GM12878 (cell line): Measurements from ENCODE around the gene SNX32. TPM values are rescaled to one million over a fixed set of nuclear protein-coding genes. Genes with fewer than 3 reads are reported as not detected.

Experiments used
- BCL11A ChIP-seq: IDR thresholded peaks from 2 replicates; pipeline ENCODE4 v1.6.1; 2011; ENCODE audit warnings: low read depth, low read length
- BRCA1 ChIP-seq: IDR thresholded peaks from 2 replicates; pipeline ENCODE4 v1.6.1; 2011; ENCODE audit warnings: low read depth, low read length, improper control_type of control experiment
- CBX5 ChIP-seq: sonication (generic); IDR thresholded peaks from 2 replicates; pipeline ENCODE4 v1.6.1; 2016; ENCODE audit warnings: low read depth, moderate library complexity, mild to moderate bottlenecking, inconsistent platforms
- CEBPZ ChIP-seq: fragments of 150-350 bp; IDR thresholded peaks from 2 replicates; pipeline ENCODE4 v1.6.1; 2016; ENCODE audit warnings: low read depth, low read length
- E2F4 ChIP-seq: IDR thresholded peaks from 2 replicates; pipeline ENCODE4 v1.6.1; 2012; ENCODE audit warnings: low read depth, low read length, improper control_type of control experiment
- ELK1 ChIP-seq: IDR thresholded peaks from 2 replicates; pipeline ENCODE4 v1.6.1; 2012; ENCODE audit warnings: low read depth, low read length, improper control_type of control experiment
- ETV6 ChIP-seq, 2 experiments: fragments of 450-650 bp in 1 of 2; IDR thresholded peaks in 1 of 2; conservative IDR thresholded peaks in 1 of 2; 2 replicates each; pipeline ENCODE4 v1.6.1; 2014; ENCODE audit warnings: antibody characterized with exemption in 1 of 2, borderline replicate concordance in 1 of 2, low read depth in 1 of 2, mild to moderate bottlenecking in 1 of 2, moderate library complexity in 1 of 2
- IKZF2 ChIP-seq, 2 experiments: fragments of 450-650 bp; IDR thresholded peaks; 2 replicates each; pipeline ENCODE4 v1.6.1; 2017; ENCODE audit warnings: mild to moderate bottlenecking in 2 of 2, moderate library complexity in 2 of 2
- MAX ChIP-seq: IDR thresholded peaks from 2 replicates; pipeline ENCODE4 v1.6.1; 2012; ENCODE audit warnings: low read depth, low read length, improper control_type of control experiment
- MEF2B ChIP-seq: fragments of 450-650 bp; IDR thresholded peaks from 2 replicates; pipeline ENCODE4 v1.6.1; 2018; ENCODE audit warnings: mild to moderate bottlenecking, moderate library complexity; ENCODE audit not compliant: partially characterized antibody, poor library complexity, severe bottlenecking
- POLR2AphosphoS2 ChIP-seq: IDR thresholded peaks from 2 replicates; pipeline ENCODE4 v1.6.1; 2011; ENCODE audit warnings: low read depth, mild to moderate bottlenecking, low read length, improper control_type of control experiment, moderate library complexity
- POU2F2 ChIP-seq: IDR thresholded peaks from 3 replicates; pipeline ENCODE4 v1.6.1; 2011; ENCODE audit warnings: low read depth, mild to moderate bottlenecking, low read length, borderline replicate concordance
- SRF ChIP-seq, 2 experiments: IDR thresholded peaks; 2 replicates each; pipeline ENCODE4 v1.6.1; 2011; ENCODE audit warnings: low read depth in 2 of 2, low read length in 2 of 2, mild to moderate bottlenecking in 1 of 2, moderate library complexity in 1 of 2
- TCF3 ChIP-seq: IDR thresholded peaks from 2 replicates; pipeline ENCODE4 v1.6.1; 2012; ENCODE audit warnings: low read depth, mild to moderate bottlenecking, low read length, borderline replicate concordance; ENCODE audit not compliant: insufficient read depth
- TCF7 ChIP-seq: IDR thresholded peaks from 2 replicates; pipeline ENCODE4 v1.6.1; 2014; ENCODE audit warnings: antibody characterized with exemption, borderline replicate concordance
- USF2 ChIP-seq: IDR thresholded peaks from 2 replicates; pipeline ENCODE4 v1.6.1; 2011; ENCODE audit warnings: low read depth, low read length, improper control_type of control experiment, borderline replicate concordance
- YBX1 ChIP-seq: fragments of 450-650 bp; IDR thresholded peaks from 2 replicates; pipeline ENCODE4 v1.6.1; 2016; ENCODE audit warnings: antibody characterized with exemption
- ZBED1 ChIP-seq: IDR thresholded peaks from 2 replicates; pipeline ENCODE4 v1.6.1; 2016; ENCODE audit warnings: borderline replicate concordance
- ZNF207 ChIP-seq: fragments of 450-650 bp; IDR thresholded peaks from 2 replicates; pipeline ENCODE4 v1.6.1; 2014; ENCODE audit warnings: antibody characterized with exemption, mild to moderate bottlenecking, borderline replicate concordance
- ZNF217 ChIP-seq: fragments of 450-650 bp; IDR thresholded peaks from 2 replicates; pipeline ENCODE4 v1.6.1; 2017; ENCODE audit warnings: antibody characterized with exemption, mild to moderate bottlenecking
- ZNF24 ChIP-seq: fragments of 450-650 bp; IDR thresholded peaks from 2 replicates; pipeline ENCODE4 v1.6.1; 2017; ENCODE audit warnings: antibody characterized with exemption, mild to moderate bottlenecking
- polyA plus RNA-seq, 11 experiments: library from polyadenylated mRNA; depleted of rRNA in 4 of 11; unstranded in 6 of 11; stranded (reverse) in 5 of 11; fragments of >200 nt; fragmentation: Nextera tagmentation in 4 of 11; fragmentation: Illumina TruSeq in 1 of 11; extraction: Ambion mirVana in 4 of 11; extraction: Trizol in 1 of 11; gene quantifications; 1 replicate in 1 of 11; 2 replicates in 10 of 11; pipeline versions ENCODE4 v1.2.1 to v1.2.3, GENCODE V29; 2011 to 2016; ENCODE audit warnings: inconsistent platforms in 2 of 11, missing spikeins in 2 of 11, low read depth in 1 of 11
- total RNA-seq, 4 experiments: library from RNA; depleted of rRNA in 3 of 4; stranded (reverse); fragments of >200 nt in 3 of 4; fragmentation: Illumina TruSeq in 1 of 4; extraction: Trizol in 1 of 4; gene quantifications; 2 replicates each; pipeline versions ENCODE4 v1.2.1 to v1.2.3, GENCODE V29; 2013 to 2021

Gene SNX32
- total and polyA plus RNA-seq, 10 of the 15 experiments (the other 5 are each of a cell fraction or from before 2014, with no cell fraction given) = 0.04 to 1.5 (median 0.11) TPM; not detected in 1

- TF ChIP-seq YBX1 (no peak), MAX (0 out of 2 replicates have a peak, but pooled peaks have one; percentile 67), E2F4 (peak; percentile 48; the same call in 1 of the 2 replicates), ZNF24 (0 out of 2 replicates have a peak, but pooled peaks have one; percentile 6), POU2F2 (peak; percentile 84; the same call in 2 of the 3 replicates), ETV6 (conservative IDR thresholded peaks at IDR 0.05 in 1 of 2, IDR thresholded peaks at IDR 0.05 in 1 of 2; ENCODE audit: borderline replicate concordance in 1 of 2, low read depth in 1 of 2) (peak in 1 of 2 experiments; percentile 61; a peak in 1 of 4 replicates), IKZF2 (IDR thresholded peaks at IDR 0.05) (peak; percentile 85 to 91), ZBED1 (no peak), BCL11A (peak; percentile 97), USF2 (no peak), ELK1 (peak; percentile 50), TCF3 (peak; percentile 94), BRCA1 (no peak), TCF7 (no peak), CEBPZ (no peak), MEF2B (peak; percentile 63), CBX5 (no peak), ZNF207 (no peak), SRF (IDR thresholded peaks at IDR 0.05; ENCODE audit: low read depth in 2 of 2, low read length in 2 of 2) (peak; percentile 82 to 90), ZNF217 (peak; percentile 45; the same call in 1 of the 2 replicates), POLR2AphosphoS2 (no peak; the same call in 1 of the 2 replicates)
These were observed 42.0 kb upstream of the SNX32 start (continued) for GRCh38 chr11:65791719-65792213.
